GM12873 (cell line): ENCODE results near the gene TMEM150C.

Experiments
- TF ChIP-seq, protein P1 (sequence below): IDR thresholded peaks from 2 replicates; pipeline ENCODE4 v1.5.1; 2012; ENCODE audit warnings: low read depth, mild to moderate bottlenecking, moderate library complexity, low read length, control low read depth; ENCODE audit not compliant: insufficient read depth; ENCODE audit errors: missing control alignments

The TMEM150C gene

GRCh38 chr4:82447886-82448285, 113.9 kb downstream of the TMEM150C start:
- TF ChIP-seq, protein P1, sequence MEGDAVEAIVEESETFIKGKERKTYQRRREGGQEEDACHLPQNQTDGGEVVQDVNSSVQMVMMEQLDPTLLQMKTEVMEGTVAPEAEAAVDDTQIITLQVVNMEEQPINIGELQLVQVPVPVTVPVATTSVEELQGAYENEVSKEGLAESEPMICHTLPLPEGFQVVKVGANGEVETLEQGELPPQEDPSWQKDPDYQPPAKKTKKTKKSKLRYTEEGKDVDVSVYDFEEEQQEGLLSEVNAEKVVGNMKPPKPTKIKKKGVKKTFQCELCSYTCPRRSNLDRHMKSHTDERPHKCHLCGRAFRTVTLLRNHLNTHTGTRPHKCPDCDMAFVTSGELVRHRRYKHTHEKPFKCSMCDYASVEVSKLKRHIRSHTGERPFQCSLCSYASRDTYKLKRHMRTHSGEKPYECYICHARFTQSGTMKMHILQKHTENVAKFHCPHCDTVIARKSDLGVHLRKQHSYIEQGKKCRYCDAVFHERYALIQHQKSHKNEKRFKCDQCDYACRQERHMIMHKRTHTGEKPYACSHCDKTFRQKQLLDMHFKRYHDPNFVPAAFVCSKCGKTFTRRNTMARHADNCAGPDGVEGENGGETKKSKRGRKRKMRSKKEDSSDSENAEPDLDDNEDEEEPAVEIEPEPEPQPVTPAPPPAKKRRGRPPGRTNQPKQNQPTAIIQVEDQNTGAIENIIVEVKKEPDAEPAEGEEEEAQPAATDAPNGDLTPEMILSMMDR: no peak

- TF ChIP-seq, protein P1: no peak
Observed at GRCh38 chr4:82439088-82439487, 122.7 kb downstream of the TMEM150C start.

- TF ChIP-seq, protein P1: no peak
Observed at GRCh38 chr4:82437285-82438005, 124.3 kb downstream of the TMEM150C start.

GRCh38 chr4:82436780-82437179, 125.0 kb downstream of the TMEM150C start:
- TF ChIP-seq, protein P1: no peak

DNA sequence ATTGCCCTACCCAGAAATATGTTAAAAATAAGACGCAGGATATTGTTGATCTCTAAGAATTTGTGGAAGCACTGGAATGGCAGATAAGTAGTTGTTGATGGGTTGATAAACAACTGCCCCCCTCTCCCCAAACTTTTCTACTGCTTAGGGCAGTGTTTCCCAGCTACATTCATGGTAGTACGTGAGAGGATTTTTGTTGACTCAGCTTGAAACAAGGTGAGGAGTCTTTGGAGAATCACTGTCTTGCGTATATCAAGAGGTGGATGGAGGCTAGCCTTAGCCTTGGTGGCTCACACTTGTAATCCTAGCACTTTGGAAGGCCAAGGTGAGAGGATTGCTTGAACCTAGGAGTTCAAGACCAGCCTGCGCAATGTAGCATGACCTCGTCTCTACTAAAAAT, 125.7 kb downstream of the TMEM150C start:
- TF ChIP-seq, protein P1: no peak

- TF ChIP-seq, protein P1: no peak
Observed at GRCh38 chr4:82434949-82435348, 126.8 kb downstream of the TMEM150C start.

- TF ChIP-seq, protein P1: no peak
Observed at GRCh38 chr4:82433791-82434190, 128.0 kb downstream of the TMEM150C start.
